ENCODE measurements around the gene STBD1. TPM values are rescaled to one million over a fixed set of nuclear protein-coding genes. Genes with fewer than 3 reads are reported as not detected.
A peak's percentile ranks its signal among the peaks of the same experiment; 100 is the strongest.

The STBD1 gene
- total RNA-seq, 1 experiment from 2014 or later, result 7.3 TPM

DNA sequence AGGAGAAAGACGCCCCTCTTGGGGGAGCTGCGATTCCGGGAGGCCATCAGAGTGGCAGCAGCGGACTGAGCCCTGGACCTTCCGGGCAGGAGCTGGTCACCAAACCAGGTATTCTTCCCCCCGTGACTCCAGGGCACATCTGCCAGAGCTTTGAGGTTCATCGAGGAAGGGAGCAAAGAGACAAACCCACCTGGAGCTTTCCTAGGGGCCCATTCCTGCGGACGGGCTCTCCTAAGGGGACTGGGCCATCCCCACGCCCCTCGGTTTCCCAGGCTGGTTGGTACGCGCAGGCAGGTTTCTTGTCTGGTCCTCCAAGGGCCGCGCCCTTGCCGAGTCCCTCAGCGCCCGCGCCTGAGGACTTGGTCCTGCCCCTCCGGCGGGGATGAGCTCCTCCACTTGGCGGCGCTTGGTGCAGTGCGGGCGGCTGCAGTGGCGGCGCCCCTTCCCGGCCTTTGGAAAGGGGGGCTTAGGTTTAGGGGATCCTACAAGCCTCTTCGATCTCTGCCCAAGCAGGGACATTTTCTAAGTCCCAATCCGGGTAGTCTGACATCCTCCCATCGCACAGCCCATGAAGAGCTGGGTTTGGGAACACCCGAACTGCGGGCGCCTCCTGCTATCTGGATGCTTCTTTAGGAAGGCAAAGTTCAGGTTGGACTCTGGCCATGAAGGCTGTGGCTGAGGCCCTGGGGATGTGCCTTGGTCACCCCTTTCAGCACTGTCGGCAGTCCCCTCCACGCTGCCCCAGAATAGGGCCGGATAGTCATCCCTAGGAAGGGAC is 538 bp downstream of the STBD1 start:
- peaks cover 45% of the 10 kb centered on the region for H3K79me2 ChIP-seq (ENCODE audit: low read length)
- peak overlapping the region; percentile 92 for H2AFZ ChIP-seq (ENCODE audit: low read length)
- peak overlapping the region; percentile 89 for H3K9ac ChIP-seq (ENCODE audit: low read length)
- H4K20me1 ChIP-seq (ENCODE audit: low read length), result no peaks in the 10 kb centered on the region
- H3K27me3 ChIP-seq (ENCODE audit: low read length), result no peaks in the 10 kb centered on the region
- no peaks in the 10 kb centered on the region for H3K9me2 ChIP-seq (replicated peaks; ENCODE audit: low read length)
- CTCF ChIA-PET, result interaction anchor here (1.2 kb wide), 1 partner anchor 126 kb away, joined by 5 read pairs; no protein-coding TSS in a partner anchor
- DNase-seq (peak; percentile 49), ATAC-seq (peak; percentile 62)
- no peaks in the 10 kb centered on the region for H3F3A ChIP-seq (ENCODE audit: low read length, unreplicated experiment)
- BruUV-seq (replicated peaks), result TSS peak; percentile 47
- peak overlapping the region; percentile 83 for H3K27ac ChIP-seq (ENCODE audit: low read length)
- peaks cover 22% of the 10 kb centered on the region for H3K4me1 ChIP-seq (ENCODE audit: insufficient read depth, low read length)
- TF ChIP-seq CTCF (conservative IDR thresholded peaks at IDR 0.05; ENCODE audit: low read depth, low read length) (peak; percentile 61), EZH2phosphoT487 (IDR thresholded peaks at IDR 0.05; ENCODE audit: borderline replicate concordance, low read length) (no peak)
- H3K36me3 ChIP-seq (ENCODE audit: low read depth, low read length), result peaks cover 3% of the 10 kb centered on the region; the same call in 1 of the 2 replicates
- POLR2A ChIA-PET (ENCODE audit: unreplicated experiment), result interaction anchor here (0.6 kb wide), 1 partner anchor 378 kb away, joined by 4 read pairs; no protein-coding TSS in a partner anchor
- no peaks in the 10 kb centered on the region for H3K9me3 ChIP-seq (ENCODE audit: low read length)
- H3K4me3 ChIP-seq (ENCODE audit: low read length), result peak overlapping the region; percentile 99
- peak overlapping the region; percentile 81 for H3K4me2 ChIP-seq (ENCODE audit: low read length)
- intact Hi-C loops (cut with micrococcal nuclease), result loop anchor here (1.0 to 10.0 kb wide), 5 partner anchors 56 to 198 kb away; partner anchors contain the start of genes FAM47E and SCARB2

- Histone ChIP-seq H3K9ac (ENCODE audit: low read length) (peak overlapping the region; percentile 89), H3K4me1 (ENCODE audit: insufficient read depth, low read length) (peaks cover 18% of the 10 kb centered on the region), H3F3A (ENCODE audit: low read length, unreplicated experiment) (no peaks in the 10 kb centered on the region), H3K9me2 (replicated peaks; ENCODE audit: low read length) (no peaks in the 10 kb centered on the region), H3K4me2 (ENCODE audit: low read length) (peak overlapping the region; percentile 81), H3K27me3 (ENCODE audit: low read length) (no peaks in the 10 kb centered on the region), H4K20me1 (ENCODE audit: low read length) (no peaks in the 10 kb centered on the region), H2AFZ (ENCODE audit: low read length) (peak overlapping the region; percentile 92; the same call in 1 of the 2 replicates), H3K4me3 (ENCODE audit: low read length) (peak overlapping the region; percentile 99), H3K9me3 (ENCODE audit: low read length) (no peaks in the 10 kb centered on the region), H3K36me3 (ENCODE audit: low read depth, low read length) (peaks cover 3% of the 10 kb centered on the region; the same call in 1 of the 2 replicates), H3K79me2 (ENCODE audit: low read length) (peaks cover 45% of the 10 kb centered on the region), H3K27ac (ENCODE audit: low read length) (no peak overlapping the region)
- ATAC-seq (no peak), DNase-seq (no peak)
- TF ChIP-seq CTCF (conservative IDR thresholded peaks at IDR 0.05; ENCODE audit: low read depth, low read length) (no peak), EZH2 (IDR thresholded peaks at IDR 0.05; ENCODE audit: low read length, unreplicated experiment) (no peak), EZH2phosphoT487 (IDR thresholded peaks at IDR 0.05; ENCODE audit: borderline replicate concordance, low read length) (no peak)
- intact Hi-C loops (cut with micrococcal nuclease), result loop anchor here (2.0 to 10.0 kb wide), 4 partner anchors 57 to 197 kb away; partner anchors contain the start of genes FAM47E and SCARB2
- ChIA-PET CTCF (interaction anchor here (1.2 kb wide), 1 partner anchor 127 kb away, joined by 5 read pairs; no protein-coding TSS in a partner anchor), POLR2A (ENCODE audit: unreplicated experiment) (interaction anchor here (0.6 kb wide), 1 partner anchor 379 kb away, joined by 4 read pairs; no protein-coding TSS in a partner anchor)
- BruUV-seq (replicated peaks), result no TSS peak
Measured at GRCh38 chr4:76307660-76308014, 1.1 kb downstream of the STBD1 start.

Measured in PC-3 (cell line).